Astrocyte (in vitro differentiated cells and primary cell): ENCODE data around the gene TMEM30A. TPM values are rescaled to one million over a fixed set of nuclear protein-coding genes. Genes with fewer than 3 reads are reported as not detected.

Experiments used
- DNase-seq: peaks from one replicate; pipeline ENCODE4 v3.0.0-alpha.2; 2010; ENCODE audit warnings: low read depth
- FAIRE-seq: peaks from 2 replicates; lab custom pipeline; 2011; peaks lifted over from hg19 to GRCh38; lab: Jason Lieb, UNC
- H2AFZ ChIP-seq: 2 replicates; pipeline ENCODE4 v1.6.0; 2012; ENCODE audit warnings: low read depth, low read length, inconsistent platforms
- H3K27ac ChIP-seq: 2 replicates; pipeline ENCODE4 v1.5.1; 2011; ENCODE audit warnings: low read depth, low read length, inconsistent platforms
- H3K27me3 ChIP-seq: 2 replicates; pipeline ENCODE4 v1.6.0; 2011; ENCODE audit warnings: low read length, inconsistent platforms; ENCODE audit not compliant: insufficient read depth
- H3K36me3 ChIP-seq: 2 replicates; pipeline ENCODE4 v1.5.1; 2011; ENCODE audit warnings: low read length, inconsistent platforms; ENCODE audit not compliant: insufficient read depth
- H3K4me1 ChIP-seq: 2 replicates; pipeline ENCODE4 v1.5.1; 2011; ENCODE audit warnings: low read length, inconsistent platforms; ENCODE audit not compliant: insufficient read depth
- H3K4me2 ChIP-seq: 2 replicates; pipeline ENCODE4 v1.6.0; 2012; ENCODE audit warnings: low read length, inconsistent platforms
- H3K4me3 ChIP-seq: 2 replicates; pipeline ENCODE4 v1.5.1; 2011; ENCODE audit warnings: low read depth, mild to moderate bottlenecking, low read length, inconsistent platforms; ENCODE audit not compliant: insufficient read depth
- H3K79me2 ChIP-seq: 2 replicates; pipeline ENCODE4 v1.6.0; 2012; ENCODE audit warnings: mild to moderate bottlenecking, low read length, inconsistent platforms; ENCODE audit not compliant: insufficient read depth
- H3K9ac ChIP-seq: 2 replicates; pipeline ENCODE4 v1.6.0; 2012; ENCODE audit warnings: mild to moderate bottlenecking, low read length, inconsistent platforms
- H3K9me3 ChIP-seq: 2 replicates; pipeline ENCODE4 v1.5.1; 2012; ENCODE audit warnings: low read depth, mild to moderate bottlenecking, low read length, inconsistent platforms; ENCODE audit not compliant: insufficient read depth
- H4K20me1 ChIP-seq: 2 replicates; pipeline ENCODE4 v1.6.0; 2012; ENCODE audit warnings: low read length, inconsistent platforms; ENCODE audit not compliant: insufficient read depth
- H3K27ac Mint-ChIP-seq: one replicate; pipeline ENCODE4 v1.8.0; 2021; ENCODE audit warnings: mild to moderate bottlenecking, mixed read lengths; ENCODE audit not compliant: unreplicated experiment
- H3K27me3 Mint-ChIP-seq: one replicate; pipeline ENCODE4 v1.8.0; 2021; ENCODE audit warnings: low read depth, mixed read lengths; ENCODE audit not compliant: unreplicated experiment
- H3K36me3 Mint-ChIP-seq: one replicate; pipeline ENCODE4 v1.8.0; 2021; ENCODE audit warnings: low read depth, mixed read lengths; ENCODE audit not compliant: unreplicated experiment
- H3K4me1 Mint-ChIP-seq: one replicate; pipeline ENCODE4 v1.8.0; 2021; ENCODE audit warnings: low read depth, mixed read lengths; ENCODE audit not compliant: unreplicated experiment
- H3K4me3 Mint-ChIP-seq: one replicate; pipeline ENCODE4 v1.8.0; 2021; ENCODE audit warnings: mild to moderate bottlenecking, moderate library complexity, mixed read lengths; ENCODE audit not compliant: unreplicated experiment
- H3K9me3 Mint-ChIP-seq: one replicate; pipeline ENCODE4 v1.8.0; 2021; ENCODE audit warnings: mild to moderate bottlenecking, mixed read lengths; ENCODE audit not compliant: unreplicated experiment
- EZH2 ChIP-seq: IDR thresholded peaks from 2 replicates; pipeline ENCODE4 v1.6.1; 2012; ENCODE audit warnings: mild to moderate bottlenecking, low read length, inconsistent platforms; ENCODE audit not compliant: insufficient read depth
- total RNA-seq: library from RNA; stranded (reverse); gene quantifications from 2 replicates; pipeline ENCODE4 v1.2.1, GENCODE V29; 2021
- TF ChIP-seq, protein P1 (sequence below): IDR thresholded peaks from 2 replicates; pipeline ENCODE4 v1.5.1; 2011; ENCODE audit warnings: low read depth, mild to moderate bottlenecking, inconsistent platforms, low read length, moderate library complexity; ENCODE audit not compliant: insufficient read depth

The TMEM30A gene
- total RNA-seq, 1 donor from 2014 or later: 166 TPM

DNA sequence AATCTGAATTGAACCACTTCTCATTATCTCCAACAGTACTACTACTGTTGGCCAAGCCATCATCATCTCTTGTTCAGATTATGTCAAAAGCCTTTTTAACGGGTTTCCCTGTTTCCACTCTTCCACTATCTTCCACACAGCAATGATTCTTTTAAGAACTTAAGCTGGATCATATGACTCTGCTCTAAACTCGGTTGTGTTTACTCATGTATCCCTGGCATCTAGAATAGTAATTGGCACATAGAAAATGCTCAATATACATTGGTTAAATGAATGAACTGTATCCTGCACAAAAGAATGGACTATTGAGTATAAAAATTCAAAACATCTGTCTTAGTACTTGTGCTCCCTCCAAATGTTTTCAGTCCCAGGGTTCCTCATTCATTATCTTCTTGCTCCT, 38.2 kb downstream of the TMEM30A start:
- no peak for FAIRE-seq
- H3K4me3 Mint-ChIP-seq: peak overlapping the region; percentile 4

DNA sequence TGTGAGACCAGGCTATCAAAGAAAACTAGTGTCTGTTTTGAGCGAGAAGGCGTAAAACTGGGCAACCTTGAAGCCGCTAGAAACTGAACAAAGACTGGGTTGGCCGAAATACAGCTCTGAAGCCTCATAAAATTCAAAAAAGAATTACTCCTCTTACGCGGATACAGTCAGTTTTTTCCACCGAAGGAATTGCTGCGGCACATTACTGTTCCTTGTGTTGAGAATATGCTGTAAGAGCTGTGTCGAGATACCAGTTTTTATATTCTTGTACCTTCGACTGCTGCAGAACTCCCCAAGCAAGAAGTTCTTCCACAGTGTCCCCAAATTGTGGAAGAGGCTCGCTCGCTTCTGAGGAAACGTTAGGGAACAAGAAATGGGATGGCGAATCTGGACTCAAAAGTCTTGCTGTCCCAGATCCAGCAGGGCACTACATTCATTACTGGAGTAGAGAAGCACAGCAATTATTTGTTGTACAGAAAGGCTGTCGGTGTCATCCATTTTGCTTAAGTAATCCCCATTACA, 40.5 kb downstream of the TMEM30A start:
- Histone ChIP-seq H2AFZ (peak overlapping the region; percentile 79), H3K9me3 (no peaks in the 10 kb centered on the region), H3K9ac (peak overlapping the region; percentile 99), H3K27me3 (no peaks in the 10 kb centered on the region), H4K20me1 (peaks cover 12% of the 10 kb centered on the region), H3K36me3 (peaks cover 6% of the 10 kb centered on the region), H3K79me2 (peaks cover 43% of the 10 kb centered on the region), H3K4me1 (peaks cover 5% of the 10 kb centered on the region), H3K27ac (peak overlapping the region; percentile 95), H3K4me2 (peak overlapping the region; percentile 90), H3K4me3 (peak overlapping the region; percentile 99)
- peaks cover 8% of the 10 kb centered on the region for H3K4me1 Mint-ChIP-seq
- H3K27ac Mint-ChIP-seq: peak overlapping the region; percentile 99
- H3K9me3 Mint-ChIP-seq: no peaks in the 10 kb centered on the region
- TF ChIP-seq EZH2: no peak
- TF ChIP-seq, protein P1, sequence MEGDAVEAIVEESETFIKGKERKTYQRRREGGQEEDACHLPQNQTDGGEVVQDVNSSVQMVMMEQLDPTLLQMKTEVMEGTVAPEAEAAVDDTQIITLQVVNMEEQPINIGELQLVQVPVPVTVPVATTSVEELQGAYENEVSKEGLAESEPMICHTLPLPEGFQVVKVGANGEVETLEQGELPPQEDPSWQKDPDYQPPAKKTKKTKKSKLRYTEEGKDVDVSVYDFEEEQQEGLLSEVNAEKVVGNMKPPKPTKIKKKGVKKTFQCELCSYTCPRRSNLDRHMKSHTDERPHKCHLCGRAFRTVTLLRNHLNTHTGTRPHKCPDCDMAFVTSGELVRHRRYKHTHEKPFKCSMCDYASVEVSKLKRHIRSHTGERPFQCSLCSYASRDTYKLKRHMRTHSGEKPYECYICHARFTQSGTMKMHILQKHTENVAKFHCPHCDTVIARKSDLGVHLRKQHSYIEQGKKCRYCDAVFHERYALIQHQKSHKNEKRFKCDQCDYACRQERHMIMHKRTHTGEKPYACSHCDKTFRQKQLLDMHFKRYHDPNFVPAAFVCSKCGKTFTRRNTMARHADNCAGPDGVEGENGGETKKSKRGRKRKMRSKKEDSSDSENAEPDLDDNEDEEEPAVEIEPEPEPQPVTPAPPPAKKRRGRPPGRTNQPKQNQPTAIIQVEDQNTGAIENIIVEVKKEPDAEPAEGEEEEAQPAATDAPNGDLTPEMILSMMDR: no peak
- FAIRE-seq (no peak), DNase-seq (no peak)
- peaks cover 7% of the 10 kb centered on the region for H3K36me3 Mint-ChIP-seq
- peak overlapping the region; percentile 97 for H3K4me3 Mint-ChIP-seq
- H3K27me3 Mint-ChIP-seq: no peaks in the 10 kb centered on the region

More for the DNA sequence above, 38.2 kb downstream of the TMEM30A start:
- TF ChIP-seq, protein P1: no peak
- TF ChIP-seq EZH2: no peak
- peaks cover 5% of the 10 kb centered on the region for H3K4me1 ChIP-seq
- no peak overlapping the region for H3K4me3 ChIP-seq
- no peaks in the 10 kb centered on the region for H3K36me3 ChIP-seq
- peaks cover 1% of the 10 kb centered on the region for H3K4me1 Mint-ChIP-seq
- H2AFZ ChIP-seq: no peak overlapping the region
- H3K9me3 ChIP-seq: no peaks in the 10 kb centered on the region
- no peak overlapping the region for H3K4me2 ChIP-seq
- H3K27ac ChIP-seq: no peak overlapping the region
- no peaks in the 10 kb centered on the region for H3K27me3 ChIP-seq
- H3K27ac Mint-ChIP-seq: no peak overlapping the region
- no peak for DNase-seq
- no peak overlapping the region for H3K9ac ChIP-seq
- no peaks in the 10 kb centered on the region for H3K9me3 Mint-ChIP-seq
- H4K20me1 ChIP-seq: peaks cover under 1% of the 10 kb centered on the region
- peaks cover 1% of the 10 kb centered on the region for H3K36me3 Mint-ChIP-seq
- H3K27me3 Mint-ChIP-seq: no peaks in the 10 kb centered on the region
- H3K79me2 ChIP-seq: peaks cover 22% of the 10 kb centered on the region

DNA sequence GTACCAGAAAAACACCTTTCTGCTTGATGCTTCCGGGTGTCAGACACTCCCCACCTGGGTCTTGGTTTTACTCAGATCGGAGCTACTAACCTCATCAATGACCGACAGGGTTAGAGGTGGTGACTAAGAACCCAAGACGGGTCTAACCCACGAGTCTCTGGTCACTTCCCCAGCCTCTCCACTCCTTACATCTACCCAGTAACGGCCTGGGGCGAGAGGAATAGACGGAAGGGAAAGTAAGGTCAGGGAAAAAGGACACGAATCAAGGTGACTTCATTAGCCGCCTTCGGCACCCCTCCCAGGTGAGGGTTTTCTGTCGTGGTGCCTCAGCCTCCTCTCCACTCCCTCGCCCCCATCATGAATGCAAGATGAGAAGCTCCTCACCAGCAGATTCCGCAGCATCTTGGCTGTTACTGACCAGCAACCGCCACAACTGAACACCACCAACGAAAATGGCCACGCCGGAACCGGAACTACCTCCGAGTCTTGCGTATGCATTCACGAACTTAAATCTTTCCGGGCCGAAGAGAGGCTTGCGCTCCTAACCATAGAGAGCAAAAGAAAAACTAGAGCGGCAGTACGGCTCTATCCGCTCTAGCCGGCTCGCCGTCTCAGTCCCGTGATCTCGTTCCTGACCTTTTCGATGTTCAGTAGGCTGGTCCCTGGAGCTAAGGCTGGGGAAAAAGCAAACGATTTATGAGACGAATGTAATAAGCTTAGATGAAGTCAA, 41.1 kb downstream of the TMEM30A start, which contains the start of gene COX7A2:
Gene COX7A2, minus strand, starts transcription at position 469 of the 730 bp plus-strand sequence. Its CDS starts 67 bp downstream, at position 402.
- peaks cover 5% of the 10 kb centered on the region for H3K4me1 ChIP-seq
- H3K9me3 ChIP-seq: no peaks in the 10 kb centered on the region
- H3K27me3 Mint-ChIP-seq: no peaks in the 10 kb centered on the region
- H3K9me3 Mint-ChIP-seq: no peaks in the 10 kb centered on the region
- H3K4me3 ChIP-seq: peak within 1 kb of the TSS; percentile 99
- H3K27ac Mint-ChIP-seq: peak within 1 kb of the TSS; percentile 99
- H3K9ac ChIP-seq: peak within 1 kb of the TSS; percentile 99
- peaks cover 15% of the 10 kb centered on the region for H4K20me1 ChIP-seq
- TF ChIP-seq EZH2: no peak
- TF ChIP-seq, protein P1: no peak
- peak; percentile 97 for DNase-seq
- FAIRE-seq: peak; percentile 60
- peak within 1 kb of the TSS; percentile 90 for H3K4me2 ChIP-seq
- peaks cover 45% of the 10 kb centered on the region for H3K79me2 ChIP-seq
- peak within 1 kb of the TSS; percentile 79 for H2AFZ ChIP-seq
- H3K27ac ChIP-seq: peak within 1 kb of the TSS; percentile 95
- H3K4me3 Mint-ChIP-seq: peak within 1 kb of the TSS; percentile 97
- peaks cover 9% of the 10 kb centered on the region for H3K36me3 Mint-ChIP-seq
- H3K27me3 ChIP-seq: no peaks in the 10 kb centered on the region
- H3K36me3 ChIP-seq: peaks cover 9% of the 10 kb centered on the region
- H3K4me1 Mint-ChIP-seq: peaks cover 8% of the 10 kb centered on the region
